SK-N-SH (cell line): Measurements from ENCODE around the gene ABAT. TPM values are rescaled to one million over a fixed set of nuclear protein-coding genes. Genes with fewer than 3 reads are reported as not detected.

Experiments
- CTCF ChIA-PET: fragments of 300-600, 350-600 bp; formaldehyde crosslinking; extraction: SDS; loops from one replicate; lab custom pipeline; 2021; lab: Yijun Ruan, JAX
- POLR2A ChIA-PET: fragments of 350-600 bp; sonication (Branson Sonifier 250); formaldehyde crosslinking; extraction: SDS; loops from one replicate; lab custom pipeline; 2020; ENCODE audit warnings: antibody characterized with exemption, inconsistent platforms; lab: Yijun Ruan, JAX
- DNase-seq: peaks from one replicate; pipeline ENCODE4 v3.0.0; 2012
- H2AFZ ChIP-seq: fragments of 200-600 bp; sonication (generic); 2 replicates; pipeline ENCODE4 v1.8.1; 2016; ENCODE audit warnings: antibody characterized with exemption, mild to moderate bottlenecking, low read depth
- H3F3A ChIP-seq: fragments of 200-600 bp; sonication (generic); replicated peaks from 2 replicates; pipeline ENCODE3; 2016; ENCODE audit warnings: antibody characterized with exemption, mild to moderate bottlenecking; ENCODE audit not compliant: insufficient read depth
- H3K27ac ChIP-seq, 2 experiments: fragments of 200-500 bp in 1 of 2; fragments of 200-600 bp in 1 of 2; sonication (Bioruptor generic) in 1 of 2; sonication (generic), shearing (Covaris generic) in 1 of 2; 2 replicates each; pipeline versions ENCODE4 v1.5.1 to v1.6.1; 2014 to 2016; ENCODE audit warnings: low read depth in 2 of 2, inconsistent platforms in 1 of 2, low read length in 1 of 2, mild to moderate bottlenecking in 1 of 2, mixed read lengths in 1 of 2
- H3K27me3 ChIP-seq: fragments of 200-600 bp; sonication (generic), shearing (Covaris generic); 2 replicates; pipeline ENCODE4 v1.6.1; 2016; ENCODE audit warnings: mixed run types; ENCODE audit not compliant: insufficient read depth
- H3K36me3 ChIP-seq, 2 experiments: fragments of 200-500 bp in 1 of 2; fragments of 200-600 bp in 1 of 2; sonication (Bioruptor generic) in 1 of 2; sonication (generic) in 1 of 2; replicated peaks in 1 of 2; 2 replicates each; pipeline versions ENCODE3 to v1.5.1; 2014 to 2016; ENCODE audit warnings: low read length in 1 of 2, mild to moderate bottlenecking in 1 of 2; ENCODE audit not compliant: insufficient read depth in 2 of 2, control insufficient read depth in 1 of 2
- H3K4me1 ChIP-seq, 2 experiments: fragments of 200-500 bp in 1 of 2; fragments of 200-600 bp in 1 of 2; sonication (Bioruptor generic) in 1 of 2; sonication (generic), shearing (Covaris generic) in 1 of 2; 2 replicates each; pipeline versions ENCODE4 v1.5.1 to v1.6.1; 2014 to 2016; ENCODE audit warnings: low read depth in 1 of 2, low read length in 1 of 2, mixed run types in 1 of 2; ENCODE audit not compliant: insufficient read depth in 2 of 2, control insufficient read depth in 1 of 2
- H3K4me2 ChIP-seq: fragments of 200-600 bp; sonication (generic), shearing (Covaris generic); 2 replicates; pipeline ENCODE4 v1.6.1; 2017; ENCODE audit warnings: mixed run types
- H3K4me3 ChIP-seq, 2 experiments: fragments of 200-500 bp in 1 of 2; fragments of 200-600 bp in 1 of 2; sonication (Bioruptor generic) in 1 of 2; sonication (generic), shearing (Covaris generic) in 1 of 2; 2 replicates each; pipeline versions ENCODE4 v1.5.1 to v1.8.1; 2014 to 2016; ENCODE audit warnings: low read depth in 2 of 2, inconsistent platforms in 1 of 2, low read length in 1 of 2, mild to moderate bottlenecking in 1 of 2, mixed read lengths in 1 of 2, moderate library complexity in 1 of 2
- H3K79me2 ChIP-seq: fragments of 200-600 bp; sonication (generic); 2 replicates; pipeline ENCODE4 v1.8.1; 2017; ENCODE audit warnings: mild to moderate bottlenecking; ENCODE audit not compliant: insufficient read depth
- H3K9ac ChIP-seq: fragments of 200-600 bp; sonication (generic); 2 replicates; pipeline ENCODE4 v1.6.1; 2017; ENCODE audit warnings: mixed run types
- H3K9me2 ChIP-seq: fragments of 200-600 bp; sonication (generic); 2 replicates; pipeline ENCODE4 v1.6.1; 2017; ENCODE audit warnings: mixed run types
- H3K9me3 ChIP-seq: fragments of 200-600 bp; sonication (generic); 2 replicates; pipeline ENCODE4 v1.6.1; 2017; ENCODE audit warnings: mixed run types, mild to moderate bottlenecking, moderate library complexity
- H4K20me1 ChIP-seq: fragments of 200-600 bp; sonication (generic); 2 replicates; pipeline ENCODE4 v1.6.1; 2017; ENCODE audit warnings: mild to moderate bottlenecking, mixed run types; ENCODE audit not compliant: insufficient read depth
- CHD2 ChIP-seq: fragments of 150-350 bp; IDR thresholded peaks from 2 replicates; pipeline ENCODE4 v1.6.1; 2018; ENCODE audit warnings: low read length; ENCODE audit not compliant: partially characterized antibody
- CTCF ChIP-seq: fragments of 200-600 bp; sonication (generic); IDR thresholded peaks from 2 replicates; pipeline ENCODE4 v1.6.1; 2017; ENCODE audit warnings: antibody characterized with exemption, mild to moderate bottlenecking, moderate library complexity
- FOXM1 ChIP-seq: IDR thresholded peaks from 2 replicates; pipeline ENCODE4 v1.4.0; 2012; ENCODE audit warnings: low read depth, mild to moderate bottlenecking
- GABPA ChIP-seq: IDR thresholded peaks from 2 replicates; pipeline ENCODE4 v1.4.0; 2012; ENCODE audit warnings: low read depth, mild to moderate bottlenecking
- IRF3 ChIP-seq: fragments of 150-350 bp; IDR thresholded peaks from 2 replicates; pipeline ENCODE4 v1.6.1; 2016; ENCODE audit warnings: mild to moderate bottlenecking, low read depth, low read length
- MAX ChIP-seq: IDR thresholded peaks from 2 replicates; pipeline ENCODE4 v1.4.0; 2012; ENCODE audit warnings: low read depth
- MEF2A ChIP-seq: IDR thresholded peaks from 2 replicates; pipeline ENCODE4 v1.4.0; 2012; ENCODE audit warnings: low read depth, borderline replicate concordance
- MXI1 ChIP-seq: IDR thresholded peaks from 2 replicates; pipeline ENCODE4 v1.6.1; 2012; ENCODE audit warnings: mild to moderate bottlenecking, low read depth, low read length, improper control_type of control experiment
- POLR2AphosphoS5 ChIP-seq: IDR thresholded peaks from 2 replicates; pipeline ENCODE4 v1.6.1; 2012; ENCODE audit warnings: low read depth, low read length
- RAD21 ChIP-seq: IDR thresholded peaks from 2 replicates; pipeline ENCODE4 v1.6.1; 2012; ENCODE audit warnings: mild to moderate bottlenecking, low read length
- RFX5 ChIP-seq: IDR thresholded peaks from 2 replicates; pipeline ENCODE4 v1.6.1; 2012; ENCODE audit warnings: mild to moderate bottlenecking, improper control_type of control experiment, low read length
- RXRA ChIP-seq: IDR thresholded peaks from 2 replicates; pipeline ENCODE4 v1.4.0; 2012; ENCODE audit warnings: low read depth, mild to moderate bottlenecking, borderline replicate concordance
- SIN3A ChIP-seq: IDR thresholded peaks from 2 replicates; pipeline ENCODE4 v1.6.1; 2012; ENCODE audit warnings: low read depth, mild to moderate bottlenecking, low read length, moderate library complexity, borderline replicate concordance
- SMC3 ChIP-seq: IDR thresholded peaks from 2 replicates; pipeline ENCODE4 v1.6.1; 2012; ENCODE audit warnings: low read depth, low read length, improper control_type of control experiment
- TAF1 ChIP-seq: IDR thresholded peaks from 2 replicates; pipeline ENCODE4 v1.6.1; 2012; ENCODE audit warnings: low read depth, mild to moderate bottlenecking, low read length, moderate library complexity, borderline replicate concordance
- TCF12 ChIP-seq: IDR thresholded peaks from 2 replicates; pipeline ENCODE4 v1.4.0; 2012
- TEAD4 ChIP-seq: IDR thresholded peaks from 2 replicates; pipeline ENCODE4 v1.4.0; 2012; ENCODE audit warnings: mild to moderate bottlenecking, borderline replicate concordance; ENCODE audit not compliant: insufficient read depth
- YY1 ChIP-seq: IDR thresholded peaks from 2 replicates; pipeline ENCODE4 v1.4.0; 2012; ENCODE audit warnings: low read depth, mild to moderate bottlenecking
- ZBTB33 ChIP-seq: IDR thresholded peaks from 2 replicates; pipeline ENCODE4 v1.4.0; 2012; ENCODE audit warnings: low read depth, borderline replicate concordance
- WGBS: methylation state at CpG from one replicate; pipeline ENCODE4 v1.1.6; 2017; ENCODE audit warnings: low lambda C conversion rate; 5-methylcytosine and 5-hydroxymethylcytosine counted together
- polyA plus RNA-seq, 3 experiments: library from polyadenylated mRNA; depleted of rRNA; stranded (reverse); fragments of >200 nt; gene quantifications; 2 replicates each; pipeline ENCODE4 v1.2.3, GENCODE V29; 2012
- TF ChIP-seq, protein P1 (sequence below): IDR thresholded peaks from 2 replicates; pipeline ENCODE4 v1.6.1; 2012; ENCODE audit warnings: mild to moderate bottlenecking, low read depth, low read length, moderate library complexity

The ABAT gene
- polyA plus RNA-seq, 1 of the 3 experiments (the other 2 are of a cell fraction), result 4.7 TPM

DNA sequence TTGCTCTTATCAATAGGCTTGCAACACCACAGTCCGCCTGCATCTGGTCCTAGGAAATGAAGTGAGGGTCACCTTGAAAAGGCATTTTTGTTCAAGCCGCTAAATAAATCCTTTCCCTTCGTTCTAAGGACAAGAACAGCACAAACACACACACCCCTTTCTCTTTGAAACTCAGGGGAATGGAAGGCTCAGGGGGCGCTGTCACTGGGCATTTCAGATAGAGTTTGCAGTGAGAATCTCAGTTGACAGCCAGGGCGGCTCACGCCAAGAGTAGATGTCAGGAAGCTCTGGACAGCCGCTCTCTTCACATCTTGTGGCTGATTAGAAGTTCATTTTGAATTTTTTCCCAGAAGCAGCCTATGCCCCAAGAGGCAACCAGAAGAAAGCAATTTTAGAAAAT is 39.8 kb downstream of the ABAT start (continued):
- TF ChIP-seq IRF3, result no peak
- TF ChIP-seq RFX5, result no peak
- TF ChIP-seq RAD21, result peak; percentile 22; the same call in 1 of the 2 replicates
- no peak for TF ChIP-seq MAX
- no peak for TF ChIP-seq YY1
- no peak for TF ChIP-seq TEAD4

DNA sequence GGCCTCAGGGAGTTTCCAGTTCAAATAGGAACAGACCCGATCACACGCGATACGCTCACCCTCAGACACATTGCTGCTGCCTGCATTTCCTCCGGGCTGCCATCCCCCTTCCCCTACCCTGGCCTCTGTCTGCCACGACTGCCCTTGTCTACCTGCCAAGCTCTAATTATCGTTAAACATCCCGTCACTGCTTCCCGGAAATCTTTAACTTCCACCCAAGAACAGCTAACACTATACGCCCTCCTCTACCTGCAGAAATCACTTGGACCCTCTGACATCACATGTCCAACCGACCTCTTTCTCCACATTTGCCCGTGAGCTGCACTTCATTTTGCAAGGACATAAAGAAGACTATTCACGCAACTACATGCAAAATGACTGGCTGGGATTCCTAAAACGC is 40.4 kb downstream of the ABAT start:
- H3K27me3 ChIP-seq, result no peaks in the 10 kb centered on the region
- H3K36me3 ChIP-seq, result no peaks in the 10 kb centered on the region
- ChIA-PET CTCF (interaction anchor here (0.7 kb wide), 1 partner anchor 207 kb away, joined by 3 read pairs; no protein-coding TSS in a partner anchor), POLR2A (interaction anchor here (1.0 kb wide), 1 partner anchor 153 kb away, joined by 3 read pairs; no protein-coding TSS in a partner anchor)
- H4K20me1 ChIP-seq, result no peaks in the 10 kb centered on the region
- DNase-seq, result no peak
- H3K4me3 ChIP-seq, result no peak overlapping the region
- H3K79me2 ChIP-seq, result no peaks in the 10 kb centered on the region
- H3F3A ChIP-seq, result no peaks in the 10 kb centered on the region
- no peaks in the 10 kb centered on the region for H3K9me3 ChIP-seq
- H3K27ac ChIP-seq, result no peak overlapping the region
- H3K4me1 ChIP-seq, result peaks cover 0 to 24% of the 10 kb centered on the region in 2 experiments; a peak in 3 of 4 replicates
- no peak overlapping the region for H2AFZ ChIP-seq
- no peaks in the 10 kb centered on the region for H3K9me2 ChIP-seq
- no peak overlapping the region for H3K4me2 ChIP-seq
- H3K9ac ChIP-seq, result no peak overlapping the region
- WGBS, result 73% methylated on average over 14 of the region's 14 CpGs
- no peak for TF ChIP-seq FOXM1
- TF ChIP-seq CTCF, result no peak
- TF ChIP-seq RAD21, result no peak
- TF ChIP-seq TAF1, result no peak
- TF ChIP-seq IRF3, result no peak
- TF ChIP-seq RXRA, result no peak
- TF ChIP-seq YY1, result no peak
- TF ChIP-seq SMC3, result no peak
- TF ChIP-seq, protein P1, sequence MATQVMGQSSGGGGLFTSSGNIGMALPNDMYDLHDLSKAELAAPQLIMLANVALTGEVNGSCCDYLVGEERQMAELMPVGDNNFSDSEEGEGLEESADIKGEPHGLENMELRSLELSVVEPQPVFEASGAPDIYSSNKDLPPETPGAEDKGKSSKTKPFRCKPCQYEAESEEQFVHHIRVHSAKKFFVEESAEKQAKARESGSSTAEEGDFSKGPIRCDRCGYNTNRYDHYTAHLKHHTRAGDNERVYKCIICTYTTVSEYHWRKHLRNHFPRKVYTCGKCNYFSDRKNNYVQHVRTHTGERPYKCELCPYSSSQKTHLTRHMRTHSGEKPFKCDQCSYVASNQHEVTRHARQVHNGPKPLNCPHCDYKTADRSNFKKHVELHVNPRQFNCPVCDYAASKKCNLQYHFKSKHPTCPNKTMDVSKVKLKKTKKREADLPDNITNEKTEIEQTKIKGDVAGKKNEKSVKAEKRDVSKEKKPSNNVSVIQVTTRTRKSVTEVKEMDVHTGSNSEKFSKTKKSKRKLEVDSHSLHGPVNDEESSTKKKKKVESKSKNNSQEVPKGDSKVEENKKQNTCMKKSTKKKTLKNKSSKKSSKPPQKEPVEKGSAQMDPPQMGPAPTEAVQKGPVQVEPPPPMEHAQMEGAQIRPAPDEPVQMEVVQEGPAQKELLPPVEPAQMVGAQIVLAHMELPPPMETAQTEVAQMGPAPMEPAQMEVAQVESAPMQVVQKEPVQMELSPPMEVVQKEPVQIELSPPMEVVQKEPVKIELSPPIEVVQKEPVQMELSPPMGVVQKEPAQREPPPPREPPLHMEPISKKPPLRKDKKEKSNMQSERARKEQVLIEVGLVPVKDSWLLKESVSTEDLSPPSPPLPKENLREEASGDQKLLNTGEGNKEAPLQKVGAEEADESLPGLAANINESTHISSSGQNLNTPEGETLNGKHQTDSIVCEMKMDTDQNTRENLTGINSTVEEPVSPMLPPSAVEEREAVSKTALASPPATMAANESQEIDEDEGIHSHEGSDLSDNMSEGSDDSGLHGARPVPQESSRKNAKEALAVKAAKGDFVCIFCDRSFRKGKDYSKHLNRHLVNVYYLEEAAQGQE, result no peak
- no peak for TF ChIP-seq GABPA
- TF ChIP-seq MAX, result no peak
- TF ChIP-seq POLR2AphosphoS5, result no peak
- TF ChIP-seq MEF2A, result no peak
- no peak for TF ChIP-seq ZBTB33
- TF ChIP-seq SIN3A, result no peak
- no peak for TF ChIP-seq RFX5
- no peak for TF ChIP-seq TCF12
- no peak for TF ChIP-seq MXI1
- TF ChIP-seq CHD2, result no peak
